GM18508 (cell line): ENCODE data around the gene RETSAT.
"Not testable (repeated sequence)": the region's sequence is repeated elsewhere in the genome, so short reads cannot be mapped to it uniquely, and the experiment has no call there.

Source experiments
- ATAC-seq: cut with Tn5 transposase; IDR thresholded peaks from one replicate; pipeline ENCODE4 v1.9.1; 2021; ENCODE audit warnings: moderate number of reproducible peaks; ENCODE audit not compliant: insufficient read depth, unreplicated experiment

RETSAT gene

GRCh38 chr2:85383151-85383550, 28.8 kb upstream of the RETSAT start:
- ATAC-seq, result not testable (repeated sequence)

GRCh38 chr2:85380048-85380447, 25.7 kb upstream of the RETSAT start:
- ATAC-seq, result no peak

GRCh38 chr2:85378257-85378656, 23.9 kb upstream of the RETSAT start:
- no peak for ATAC-seq

GRCh38 chr2:85377083-85377482, 22.8 kb upstream of the RETSAT start:
- ATAC-seq, result no peak

GRCh38 chr2:85376291-85377065, 22.1 kb upstream of the RETSAT start:
- no peak for ATAC-seq

GRCh38 chr2:85371045-85371444, 16.7 kb upstream of the RETSAT start:
- ATAC-seq, result no peak

- ATAC-seq, result no peak
Measured at GRCh38 chr2:85369500-85369899, 15.2 kb upstream of the RETSAT start.

GRCh38 chr2:85368921-85369320, 14.6 kb upstream of the RETSAT start:
- ATAC-seq, result no peak

- no peak for ATAC-seq
Measured at GRCh38 chr2:85367180-85367579, 12.9 kb upstream of the RETSAT start.

GRCh38 chr2:85362653-85363387, 8.5 kb upstream of the RETSAT start:
- not testable (repeated sequence) for ATAC-seq

GRCh38 chr2:85357736-85358135, 3.4 kb upstream of the RETSAT start:
- no peak for ATAC-seq

- ATAC-seq, result no peak
Measured at GRCh38 chr2:85356186-85356585, 1.9 kb upstream of the RETSAT start.

GRCh38 chr2:85355521-85355920, 1.2 kb upstream of the RETSAT start:
- no peak for ATAC-seq

- ATAC-seq, result peak; percentile 15
Measured at GRCh38 chr2:85355073-85355410, 714 bp upstream of the RETSAT start.

- no peak for ATAC-seq
Measured at GRCh38 chr2:85353876-85354285, 447 bp downstream of the RETSAT start.

GRCh38 chr2:85347599-85347998, 6.7 kb downstream of the RETSAT start:
- no peak for ATAC-seq

GRCh38 chr2:85344356-85344954, 9.9 kb downstream of the RETSAT start:
- no peak for ATAC-seq

GRCh38 chr2:85343207-85343895, 11.0 kb downstream of the RETSAT start:
- ATAC-seq, result not testable (repeated sequence)

- no peak for ATAC-seq
Measured at GRCh38 chr2:85342156-85342555, 12.2 kb downstream of the RETSAT start.

GRCh38 chr2:85341269-85342029, 12.9 kb downstream of the RETSAT start:
- ATAC-seq, result no peak
